Measurements from ENCODE around the gene RHBDL1.
A peak's percentile ranks its signal among the peaks of the same experiment; 100 is the strongest.

RHBDL1 gene

DNA sequence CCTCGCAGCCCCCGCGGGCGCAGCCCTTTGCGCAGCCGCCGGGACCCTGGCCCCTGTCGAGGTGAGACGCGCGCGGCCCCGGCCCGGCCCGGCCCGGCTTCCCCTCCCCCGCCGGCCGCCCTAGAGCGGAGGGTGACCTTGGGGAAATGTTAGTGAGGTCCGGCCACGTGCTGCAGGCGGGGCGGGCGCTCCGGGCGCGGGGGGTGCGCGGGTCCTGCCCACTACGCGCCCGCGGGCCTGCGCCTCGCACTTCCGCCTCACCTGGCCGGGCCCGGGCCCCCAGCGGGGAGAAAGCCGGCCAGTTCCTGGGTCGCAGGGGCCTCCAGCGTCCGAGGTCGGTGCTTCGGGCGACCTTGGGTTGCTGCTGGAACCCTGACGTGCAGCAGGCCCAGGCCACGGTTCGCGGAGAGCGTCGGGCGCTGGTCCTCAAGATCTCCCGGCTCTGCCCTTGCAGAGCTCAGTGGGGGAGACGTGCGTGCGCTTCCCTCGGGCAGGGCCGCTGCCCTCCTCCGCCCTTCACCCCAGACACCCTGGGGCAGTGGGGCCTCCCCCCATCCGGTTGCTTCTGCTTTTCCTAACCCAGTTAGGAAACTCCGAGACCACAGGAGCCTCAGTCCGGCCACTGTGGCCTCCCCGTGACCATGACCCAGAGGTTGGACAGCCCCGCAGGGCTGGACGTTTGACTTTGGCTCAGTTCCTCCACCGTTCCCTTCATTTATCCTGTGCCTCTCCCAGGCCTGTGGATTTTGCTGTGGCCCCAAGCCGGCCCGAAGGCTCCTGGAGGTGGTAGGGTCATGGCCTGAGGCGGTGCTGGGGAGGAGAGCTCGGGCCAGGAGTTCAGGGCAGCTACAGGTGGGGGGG, 33.1 kb upstream of the RHBDL1 start (continued):
- TF ChIP-seq, protein P1, sequence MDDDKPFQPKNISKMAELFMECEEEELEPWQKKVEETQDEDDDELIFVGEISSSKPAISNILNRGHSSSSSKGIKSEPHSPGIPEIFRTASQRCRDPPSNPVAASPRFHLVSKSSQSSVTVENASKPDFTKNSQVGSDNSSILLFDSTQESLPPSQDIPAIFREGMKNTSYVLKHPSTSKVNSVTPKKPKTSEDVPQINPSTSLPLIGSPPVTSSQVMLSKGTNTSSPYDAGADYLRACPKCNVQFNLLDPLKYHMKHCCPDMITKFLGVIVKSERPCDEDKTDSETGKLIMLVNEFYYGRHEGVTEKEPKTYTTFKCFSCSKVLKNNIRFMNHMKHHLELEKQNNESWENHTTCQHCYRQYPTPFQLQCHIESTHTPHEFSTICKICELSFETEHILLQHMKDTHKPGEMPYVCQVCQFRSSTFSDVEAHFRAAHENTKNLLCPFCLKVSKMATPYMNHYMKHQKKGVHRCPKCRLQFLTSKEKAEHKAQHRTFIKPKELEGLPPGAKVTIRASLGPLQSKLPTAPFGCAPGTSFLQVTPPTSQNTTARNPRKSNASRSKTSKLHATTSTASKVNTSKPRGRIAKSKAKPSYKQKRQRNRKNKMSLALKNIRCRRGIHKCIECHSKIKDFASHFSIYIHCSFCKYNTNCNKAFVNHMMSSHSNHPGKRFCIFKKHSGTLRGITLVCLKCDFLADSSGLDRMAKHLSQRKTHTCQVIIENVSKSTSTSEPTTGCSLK (tag by site-specific recombination; IDR thresholded peaks at IDR 0.05): no peak
- TF ChIP-seq ZNF157 (tag by site-specific recombination; IDR thresholded peaks at IDR 0.05) (no peak), ZNF549 (tag by site-specific recombination; IDR thresholded peaks at IDR 0.05) (no peak), ZBTB20 (tag by site-specific recombination; IDR thresholded peaks at IDR 0.05) (peak; percentile 65; the same call in 1 of the 2 replicates), ZFP69B (tag by site-specific recombination; IDR thresholded peaks at IDR 0.05) (no peak), ZSCAN16 (tag by site-specific recombination; IDR thresholded peaks at IDR 0.05) (no peak), ZBTB8A (tag by site-specific recombination; IDR thresholded peaks at IDR 0.05) (peak; percentile 78), ZBTB7A (tag by site-specific recombination; IDR thresholded peaks at IDR 0.05; ENCODE audit: low read depth) (no peak), ZNF837 (tag by site-specific recombination; IDR thresholded peaks at IDR 0.05) (no peak), ZNF514 (tag by site-specific recombination; IDR thresholded peaks at IDR 0.05) (no peak), ZNF596 (tag by site-specific recombination; IDR thresholded peaks at IDR 0.05) (no peak), ZBTB48 (tag by site-specific recombination; IDR thresholded peaks at IDR 0.05) (no peak), ZNF112 (tag by site-specific recombination; IDR thresholded peaks at IDR 0.05) (no peak), ZBTB1 (tag by site-specific recombination; IDR thresholded peaks at IDR 0.05) (no peak), ZNF404 (tag by site-specific recombination; IDR thresholded peaks at IDR 0.05) (no peak), ZNF174 (tag by site-specific recombination; IDR thresholded peaks at IDR 0.05) (no peak), TCF7L2 (IDR thresholded peaks at IDR 0.05; ENCODE audit: borderline replicate concordance, low read depth, low read length) (no peak), ZNF248 (tag by site-specific recombination; IDR thresholded peaks at IDR 0.05) (no peak), ZNF654 (tag by site-specific recombination; IDR thresholded peaks at IDR 0.05; ENCODE audit: low read depth) (no peak), ZNF416 (tag by site-specific recombination; IDR thresholded peaks at IDR 0.05) (no peak), ZNF530 (tag by site-specific recombination; IDR thresholded peaks at IDR 0.05; ENCODE audit: low read depth) (no peak), ZBTB17 (tag by site-specific recombination; IDR thresholded peaks at IDR 0.05) (no peak), GLIS1 (tag by site-specific recombination; IDR thresholded peaks at IDR 0.05) (peak; percentile 79)
- TF ChIP-seq, protein P2, sequence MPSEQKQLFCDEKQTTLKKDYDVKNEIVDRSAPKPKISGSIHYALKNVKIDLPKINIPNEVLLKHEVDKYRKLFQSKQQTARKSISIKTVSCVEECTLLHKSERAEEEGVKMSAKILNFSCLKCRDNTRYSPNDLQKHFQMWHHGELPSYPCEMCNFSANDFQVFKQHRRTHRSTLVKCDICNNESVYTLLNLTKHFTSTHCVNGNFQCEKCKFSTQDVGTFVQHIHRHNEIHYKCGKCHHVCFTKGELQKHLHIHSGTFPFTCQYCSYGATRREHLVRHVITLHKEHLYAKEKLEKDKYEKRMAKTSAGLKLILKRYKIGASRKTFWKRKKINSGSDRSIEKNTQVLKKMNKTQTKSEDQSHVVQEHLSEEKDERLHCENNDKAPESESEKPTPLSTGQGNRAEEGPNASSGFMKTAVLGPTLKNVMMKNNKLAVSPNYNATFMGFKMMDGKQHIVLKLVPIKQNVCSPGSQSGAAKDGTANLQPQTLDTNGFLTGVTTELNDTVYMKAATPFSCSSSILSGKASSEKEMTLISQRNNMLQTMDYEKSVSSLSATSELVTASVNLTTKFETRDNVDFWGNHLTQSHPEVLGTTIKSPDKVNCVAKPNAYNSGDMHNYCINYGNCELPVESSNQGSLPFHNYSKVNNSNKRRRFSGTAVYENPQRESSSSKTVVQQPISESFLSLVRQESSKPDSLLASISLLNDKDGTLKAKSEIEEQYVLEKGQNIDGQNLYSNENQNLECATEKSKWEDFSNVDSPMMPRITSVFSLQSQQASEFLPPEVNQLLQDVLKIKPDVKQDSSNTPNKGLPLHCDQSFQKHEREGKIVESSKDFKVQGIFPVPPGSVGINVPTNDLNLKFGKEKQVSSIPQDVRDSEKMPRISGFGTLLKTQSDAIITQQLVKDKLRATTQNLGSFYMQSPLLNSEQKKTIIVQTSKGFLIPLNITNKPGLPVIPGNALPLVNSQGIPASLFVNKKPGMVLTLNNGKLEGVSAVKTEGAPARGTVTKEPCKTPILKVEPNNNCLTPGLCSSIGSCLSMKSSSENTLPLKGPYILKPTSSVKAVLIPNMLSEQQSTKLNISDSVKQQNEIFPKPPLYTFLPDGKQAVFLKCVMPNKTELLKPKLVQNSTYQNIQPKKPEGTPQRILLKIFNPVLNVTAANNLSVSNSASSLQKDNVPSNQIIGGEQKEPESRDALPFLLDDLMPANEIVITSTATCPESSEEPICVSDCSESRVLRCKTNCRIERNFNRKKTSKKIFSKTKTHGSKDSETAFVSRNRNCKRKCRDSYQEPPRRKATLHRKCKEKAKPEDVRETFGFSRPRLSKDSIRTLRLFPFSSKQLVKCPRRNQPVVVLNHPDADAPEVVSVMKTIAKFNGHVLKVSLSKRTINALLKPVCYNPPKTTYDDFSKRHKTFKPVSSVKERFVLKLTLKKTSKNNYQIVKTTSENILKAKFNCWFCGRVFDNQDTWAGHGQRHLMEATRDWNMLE (tag by site-specific recombination; conservative IDR thresholded peaks at IDR 0.05; ENCODE audit: low read depth): no peak
- TF ChIP-seq, protein P3, sequence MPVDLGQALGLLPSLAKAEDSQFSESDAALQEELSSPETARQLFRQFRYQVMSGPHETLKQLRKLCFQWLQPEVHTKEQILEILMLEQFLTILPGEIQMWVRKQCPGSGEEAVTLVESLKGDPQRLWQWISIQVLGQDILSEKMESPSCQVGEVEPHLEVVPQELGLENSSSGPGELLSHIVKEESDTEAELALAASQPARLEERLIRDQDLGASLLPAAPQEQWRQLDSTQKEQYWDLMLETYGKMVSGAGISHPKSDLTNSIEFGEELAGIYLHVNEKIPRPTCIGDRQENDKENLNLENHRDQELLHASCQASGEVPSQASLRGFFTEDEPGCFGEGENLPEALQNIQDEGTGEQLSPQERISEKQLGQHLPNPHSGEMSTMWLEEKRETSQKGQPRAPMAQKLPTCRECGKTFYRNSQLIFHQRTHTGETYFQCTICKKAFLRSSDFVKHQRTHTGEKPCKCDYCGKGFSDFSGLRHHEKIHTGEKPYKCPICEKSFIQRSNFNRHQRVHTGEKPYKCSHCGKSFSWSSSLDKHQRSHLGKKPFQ (tag by site-specific recombination; IDR thresholded peaks at IDR 0.05): no peak
- TF ChIP-seq, protein P4, sequence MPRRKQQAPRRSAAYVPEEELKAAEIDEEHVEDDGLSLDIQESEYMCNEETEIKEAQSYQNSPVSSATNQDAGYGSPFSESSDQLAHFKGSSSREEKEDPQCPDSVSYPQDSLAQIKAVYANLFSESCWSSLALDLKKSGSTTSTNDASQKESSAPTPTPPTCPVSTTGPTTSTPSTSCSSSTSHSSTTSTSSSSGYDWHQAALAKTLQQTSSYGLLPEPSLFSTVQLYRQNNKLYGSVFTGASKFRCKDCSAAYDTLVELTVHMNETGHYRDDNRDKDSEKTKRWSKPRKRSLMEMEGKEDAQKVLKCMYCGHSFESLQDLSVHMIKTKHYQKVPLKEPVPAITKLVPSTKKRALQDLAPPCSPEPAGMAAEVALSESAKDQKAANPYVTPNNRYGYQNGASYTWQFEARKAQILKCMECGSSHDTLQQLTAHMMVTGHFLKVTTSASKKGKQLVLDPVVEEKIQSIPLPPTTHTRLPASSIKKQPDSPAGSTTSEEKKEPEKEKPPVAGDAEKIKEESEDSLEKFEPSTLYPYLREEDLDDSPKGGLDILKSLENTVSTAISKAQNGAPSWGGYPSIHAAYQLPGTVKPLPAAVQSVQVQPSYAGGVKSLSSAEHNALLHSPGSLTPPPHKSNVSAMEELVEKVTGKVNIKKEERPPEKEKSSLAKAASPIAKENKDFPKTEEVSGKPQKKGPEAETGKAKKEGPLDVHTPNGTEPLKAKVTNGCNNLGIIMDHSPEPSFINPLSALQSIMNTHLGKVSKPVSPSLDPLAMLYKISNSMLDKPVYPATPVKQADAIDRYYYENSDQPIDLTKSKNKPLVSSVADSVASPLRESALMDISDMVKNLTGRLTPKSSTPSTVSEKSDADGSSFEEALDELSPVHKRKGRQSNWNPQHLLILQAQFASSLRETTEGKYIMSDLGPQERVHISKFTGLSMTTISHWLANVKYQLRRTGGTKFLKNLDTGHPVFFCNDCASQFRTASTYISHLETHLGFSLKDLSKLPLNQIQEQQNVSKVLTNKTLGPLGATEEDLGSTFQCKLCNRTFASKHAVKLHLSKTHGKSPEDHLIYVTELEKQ (tag by site-specific recombination; IDR thresholded peaks at IDR 0.05; ENCODE audit: borderline replicate concordance): no peak
- TF ChIP-seq, protein P5, sequence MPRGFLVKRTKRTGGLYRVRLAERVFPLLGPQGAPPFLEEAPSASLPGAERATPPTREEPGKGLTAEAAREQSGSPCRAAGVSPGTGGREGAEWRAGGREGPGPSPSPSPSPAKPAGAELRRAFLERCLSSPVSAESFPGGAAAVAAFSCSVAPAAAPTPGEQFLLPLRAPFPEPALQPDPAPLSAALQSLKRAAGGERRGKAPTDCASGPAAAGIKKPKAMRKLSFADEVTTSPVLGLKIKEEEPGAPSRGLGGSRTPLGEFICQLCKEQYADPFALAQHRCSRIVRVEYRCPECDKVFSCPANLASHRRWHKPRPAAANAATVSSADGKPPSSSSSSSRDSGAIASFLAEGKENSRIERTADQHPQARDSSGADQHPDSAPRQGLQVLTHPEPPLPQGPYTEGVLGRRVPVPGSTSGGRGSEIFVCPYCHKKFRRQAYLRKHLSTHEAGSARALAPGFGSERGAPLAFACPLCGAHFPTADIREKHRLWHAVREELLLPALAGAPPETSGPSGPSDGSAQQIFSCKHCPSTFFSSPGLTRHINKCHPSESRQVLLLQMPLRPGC (tag by site-specific recombination; IDR thresholded peaks at IDR 0.05): no peak
